ENCODE results near the gene SUPT6H. TPM values are rescaled to one million over a fixed set of nuclear protein-coding genes. Genes with fewer than 3 reads are reported as not detected.

The SUPT6H gene
- polyA plus RNA-seq, 1 of the 3 experiments (the other 2 are of a cell fraction), result 26.9 TPM

GRCh38 chr17:28623696-28624095 lies 38.3 kb upstream of the SUPT6H start:
- no peak for TF ChIP-seq SIN3A (IDR thresholded peaks at IDR 0.05; ENCODE audit: borderline replicate concordance, low read depth, low read length)
- no peak for TF ChIP-seq RXRA (IDR thresholded peaks at IDR 0.05; ENCODE audit: borderline replicate concordance, low read depth)
- no peak for TF ChIP-seq NRF1 (IDR thresholded peaks at IDR 0.05; ENCODE audit: low read depth, low read length)
- TF ChIP-seq FOXM1 (IDR thresholded peaks at IDR 0.05; ENCODE audit: low read depth), result no peak
- TF ChIP-seq YY1 (IDR thresholded peaks at IDR 0.05; ENCODE audit: low read depth), result no peak
- TF ChIP-seq SMC3 (IDR thresholded peaks at IDR 0.05; ENCODE audit: low read depth, low read length), result no peak
- no peak for TF ChIP-seq ELF1 (IDR thresholded peaks at IDR 0.05)
- TF ChIP-seq, protein P1, sequence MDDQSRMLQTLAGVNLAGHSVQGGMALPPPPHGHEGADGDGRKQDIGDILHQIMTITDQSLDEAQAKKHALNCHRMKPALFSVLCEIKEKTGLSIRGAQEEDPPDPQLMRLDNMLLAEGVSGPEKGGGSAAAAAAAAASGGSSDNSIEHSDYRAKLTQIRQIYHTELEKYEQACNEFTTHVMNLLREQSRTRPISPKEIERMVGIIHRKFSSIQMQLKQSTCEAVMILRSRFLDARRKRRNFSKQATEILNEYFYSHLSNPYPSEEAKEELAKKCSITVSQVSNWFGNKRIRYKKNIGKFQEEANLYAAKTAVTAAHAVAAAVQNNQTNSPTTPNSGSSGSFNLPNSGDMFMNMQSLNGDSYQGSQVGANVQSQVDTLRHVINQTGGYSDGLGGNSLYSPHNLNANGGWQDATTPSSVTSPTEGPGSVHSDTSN (IDR thresholded peaks at IDR 0.05), result no peak
- TF ChIP-seq, protein P2, sequence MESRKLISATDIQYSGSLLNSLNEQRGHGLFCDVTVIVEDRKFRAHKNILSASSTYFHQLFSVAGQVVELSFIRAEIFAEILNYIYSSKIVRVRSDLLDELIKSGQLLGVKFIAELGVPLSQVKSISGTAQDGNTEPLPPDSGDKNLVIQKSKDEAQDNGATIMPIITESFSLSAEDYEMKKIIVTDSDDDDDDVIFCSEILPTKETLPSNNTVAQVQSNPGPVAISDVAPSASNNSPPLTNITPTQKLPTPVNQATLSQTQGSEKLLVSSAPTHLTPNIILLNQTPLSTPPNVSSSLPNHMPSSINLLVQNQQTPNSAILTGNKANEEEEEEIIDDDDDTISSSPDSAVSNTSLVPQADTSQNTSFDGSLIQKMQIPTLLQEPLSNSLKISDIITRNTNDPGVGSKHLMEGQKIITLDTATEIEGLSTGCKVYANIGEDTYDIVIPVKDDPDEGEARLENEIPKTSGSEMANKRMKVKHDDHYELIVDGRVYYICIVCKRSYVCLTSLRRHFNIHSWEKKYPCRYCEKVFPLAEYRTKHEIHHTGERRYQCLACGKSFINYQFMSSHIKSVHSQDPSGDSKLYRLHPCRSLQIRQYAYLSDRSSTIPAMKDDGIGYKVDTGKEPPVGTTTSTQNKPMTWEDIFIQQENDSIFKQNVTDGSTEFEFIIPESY (IDR thresholded peaks at IDR 0.05; ENCODE audit: borderline replicate concordance, low read depth), result no peak
- TF ChIP-seq TAF1 (IDR thresholded peaks at IDR 0.05; ENCODE audit: borderline replicate concordance, low read depth, low read length), result no peak
- TF ChIP-seq, protein P3, sequence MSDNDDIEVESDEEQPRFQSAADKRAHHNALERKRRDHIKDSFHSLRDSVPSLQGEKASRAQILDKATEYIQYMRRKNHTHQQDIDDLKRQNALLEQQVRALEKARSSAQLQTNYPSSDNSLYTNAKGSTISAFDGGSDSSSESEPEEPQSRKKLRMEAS (IDR thresholded peaks at IDR 0.05; ENCODE audit: low read depth), result no peak
- no peak for TF ChIP-seq TEAD4 (IDR thresholded peaks at IDR 0.05; ENCODE audit: borderline replicate concordance, insufficient read depth)
- no peak for TF ChIP-seq GATA2 (CRISPR knock-in tag; IDR thresholded peaks at IDR 0.05)
- no peak for TF ChIP-seq CHD2 (IDR thresholded peaks at IDR 0.05; ENCODE audit: low read length, partially characterized antibody)
- DNase-seq, result no peak

GRCh38 chr17:28624148-28624547 lies 37.9 kb upstream of the SUPT6H start:
- no peaks in the 10 kb centered on the region for H3K27me3 ChIP-seq (ENCODE audit: insufficient read depth)
- no peak overlapping the region for H2AFZ ChIP-seq (ENCODE audit: low read depth)
- H3K9me3 ChIP-seq, result no peaks in the 10 kb centered on the region
- WGBS (ENCODE audit: low lambda C conversion rate), result 85% methylated on average over 2 of the region's 2 CpGs
- no peak overlapping the region for H3K9ac ChIP-seq
- ChIA-PET CTCF (interaction anchor here (1.1 to 7.0 kb wide), 4 partner anchors 13 to 71 kb away, joined by 4 to 37 read pairs (median 4); partner anchors contain the start of gene BLTP2), POLR2A (no interaction called here)
- TF ChIP-seq, protein P4, sequence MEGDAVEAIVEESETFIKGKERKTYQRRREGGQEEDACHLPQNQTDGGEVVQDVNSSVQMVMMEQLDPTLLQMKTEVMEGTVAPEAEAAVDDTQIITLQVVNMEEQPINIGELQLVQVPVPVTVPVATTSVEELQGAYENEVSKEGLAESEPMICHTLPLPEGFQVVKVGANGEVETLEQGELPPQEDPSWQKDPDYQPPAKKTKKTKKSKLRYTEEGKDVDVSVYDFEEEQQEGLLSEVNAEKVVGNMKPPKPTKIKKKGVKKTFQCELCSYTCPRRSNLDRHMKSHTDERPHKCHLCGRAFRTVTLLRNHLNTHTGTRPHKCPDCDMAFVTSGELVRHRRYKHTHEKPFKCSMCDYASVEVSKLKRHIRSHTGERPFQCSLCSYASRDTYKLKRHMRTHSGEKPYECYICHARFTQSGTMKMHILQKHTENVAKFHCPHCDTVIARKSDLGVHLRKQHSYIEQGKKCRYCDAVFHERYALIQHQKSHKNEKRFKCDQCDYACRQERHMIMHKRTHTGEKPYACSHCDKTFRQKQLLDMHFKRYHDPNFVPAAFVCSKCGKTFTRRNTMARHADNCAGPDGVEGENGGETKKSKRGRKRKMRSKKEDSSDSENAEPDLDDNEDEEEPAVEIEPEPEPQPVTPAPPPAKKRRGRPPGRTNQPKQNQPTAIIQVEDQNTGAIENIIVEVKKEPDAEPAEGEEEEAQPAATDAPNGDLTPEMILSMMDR (IDR thresholded peaks at IDR 0.05), result no peak
- TF ChIP-seq, protein P2 (IDR thresholded peaks at IDR 0.05; ENCODE audit: borderline replicate concordance, low read depth), result no peak
- no peak for TF ChIP-seq FOXM1 (IDR thresholded peaks at IDR 0.05; ENCODE audit: low read depth)
- no peak for DNase-seq
- H3K27ac ChIP-seq (ENCODE audit: low read depth in 2 of 2, low read length in 1 of 2), result no peak overlapping the region
- peaks cover 3% of the 10 kb centered on the region for H3F3A ChIP-seq (replicated peaks; ENCODE audit: insufficient read depth)
- no peaks in the 10 kb centered on the region for H3K4me1 ChIP-seq (ENCODE audit: control insufficient read depth in 1 of 2, insufficient read depth in 2 of 2, low read depth in 1 of 2, low read length in 1 of 2)
- H3K4me2 ChIP-seq, result no peak overlapping the region
- H3K79me2 ChIP-seq (ENCODE audit: insufficient read depth), result no peaks in the 10 kb centered on the region; the same call in 1 of the 2 replicates
- no peaks in the 10 kb centered on the region for H4K20me1 ChIP-seq (ENCODE audit: insufficient read depth)
- H3K9me2 ChIP-seq, result no peaks in the 10 kb centered on the region
- H3K4me3 ChIP-seq (ENCODE audit: low read depth in 2 of 2, low read length in 1 of 2), result no peak overlapping the region
- peaks cover 71 to 74% of the 10 kb centered on the region in 2 experiments for H3K36me3 ChIP-seq (replicated peaks in 1 of 2; ENCODE audit: control insufficient read depth in 1 of 2, insufficient read depth in 2 of 2, low read length in 1 of 2)

More at GRCh38 chr17:28623696-28624095, 38.3 kb upstream of the SUPT6H start:
- no peaks in the 10 kb centered on the region for H4K20me1 ChIP-seq (ENCODE audit: insufficient read depth)
- H2AFZ ChIP-seq (ENCODE audit: low read depth), result no peak overlapping the region
- H3K36me3 ChIP-seq (replicated peaks in 1 of 2; ENCODE audit: control insufficient read depth in 1 of 2, insufficient read depth in 2 of 2, low read length in 1 of 2), result peaks cover 75 to 79% of the 10 kb centered on the region in 2 experiments
- H3K27ac ChIP-seq (ENCODE audit: low read depth in 2 of 2, low read length in 1 of 2), result no peak overlapping the region
- H3K4me1 ChIP-seq (ENCODE audit: control insufficient read depth in 1 of 2, insufficient read depth in 2 of 2, low read depth in 1 of 2, low read length in 1 of 2), result no peaks in the 10 kb centered on the region
- no peaks in the 10 kb centered on the region for H3K27me3 ChIP-seq (ENCODE audit: insufficient read depth)
- no peaks in the 10 kb centered on the region for H3K9me2 ChIP-seq
- H3K9me3 ChIP-seq, result no peaks in the 10 kb centered on the region
- H3K4me2 ChIP-seq, result no peak overlapping the region
- ChIA-PET CTCF (interaction anchor here (1.4 to 7.0 kb wide), 3 partner anchors 12 to 23 kb away, joined by 4 to 37 read pairs (median 5); partner anchors contain the start of gene BLTP2), POLR2A (interaction anchor here (1.0 kb wide), 1 partner anchor 11 kb away, joined by 4 read pairs; no protein-coding TSS in a partner anchor)
- 91% methylated on average over 4 of the region's 4 CpGs for WGBS (ENCODE audit: low lambda C conversion rate)
- H3K4me3 ChIP-seq (ENCODE audit: low read depth in 2 of 2, low read length in 1 of 2), result no peak overlapping the region
- H3K9ac ChIP-seq, result no peak overlapping the region
- peaks cover 3% of the 10 kb centered on the region for H3F3A ChIP-seq (replicated peaks; ENCODE audit: insufficient read depth)
- H3K79me2 ChIP-seq (ENCODE audit: insufficient read depth), result no peaks in the 10 kb centered on the region; the same call in 1 of the 2 replicates
